Measurements from ENCODE around the gene CCDC141.
A peak's percentile ranks its signal among the peaks of the same experiment; 100 is the strongest.

GRCh38 chr2:178796079-178796677, 253.8 kb downstream of the CCDC141 start:
- TF ChIP-seq, protein P1, sequence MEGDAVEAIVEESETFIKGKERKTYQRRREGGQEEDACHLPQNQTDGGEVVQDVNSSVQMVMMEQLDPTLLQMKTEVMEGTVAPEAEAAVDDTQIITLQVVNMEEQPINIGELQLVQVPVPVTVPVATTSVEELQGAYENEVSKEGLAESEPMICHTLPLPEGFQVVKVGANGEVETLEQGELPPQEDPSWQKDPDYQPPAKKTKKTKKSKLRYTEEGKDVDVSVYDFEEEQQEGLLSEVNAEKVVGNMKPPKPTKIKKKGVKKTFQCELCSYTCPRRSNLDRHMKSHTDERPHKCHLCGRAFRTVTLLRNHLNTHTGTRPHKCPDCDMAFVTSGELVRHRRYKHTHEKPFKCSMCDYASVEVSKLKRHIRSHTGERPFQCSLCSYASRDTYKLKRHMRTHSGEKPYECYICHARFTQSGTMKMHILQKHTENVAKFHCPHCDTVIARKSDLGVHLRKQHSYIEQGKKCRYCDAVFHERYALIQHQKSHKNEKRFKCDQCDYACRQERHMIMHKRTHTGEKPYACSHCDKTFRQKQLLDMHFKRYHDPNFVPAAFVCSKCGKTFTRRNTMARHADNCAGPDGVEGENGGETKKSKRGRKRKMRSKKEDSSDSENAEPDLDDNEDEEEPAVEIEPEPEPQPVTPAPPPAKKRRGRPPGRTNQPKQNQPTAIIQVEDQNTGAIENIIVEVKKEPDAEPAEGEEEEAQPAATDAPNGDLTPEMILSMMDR (IDR thresholded peaks at IDR 0.05), result peak; percentile 42 to 60 (median 54)
- TF ChIP-seq EP300 (IDR thresholded peaks at IDR 0.05), result no peak
- no peak for TF ChIP-seq POLR2A (IDR thresholded peaks at IDR 0.05)
